ENCODE data around the gene RAB40B. TPM values are rescaled to one million over a fixed set of nuclear protein-coding genes. Genes with fewer than 3 reads are reported as not detected.

RAB40B gene, protein sequence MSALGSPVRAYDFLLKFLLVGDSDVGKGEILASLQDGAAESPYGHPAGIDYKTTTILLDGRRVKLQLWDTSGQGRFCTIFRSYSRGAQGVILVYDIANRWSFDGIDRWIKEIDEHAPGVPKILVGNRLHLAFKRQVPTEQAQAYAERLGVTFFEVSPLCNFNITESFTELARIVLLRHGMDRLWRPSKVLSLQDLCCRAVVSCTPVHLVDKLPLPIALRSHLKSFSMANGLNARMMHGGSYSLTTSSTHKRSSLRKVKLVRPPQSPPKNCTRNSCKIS
- 8.4 and 11.9 TPM in 2 replicates for total RNA-seq

DNA sequence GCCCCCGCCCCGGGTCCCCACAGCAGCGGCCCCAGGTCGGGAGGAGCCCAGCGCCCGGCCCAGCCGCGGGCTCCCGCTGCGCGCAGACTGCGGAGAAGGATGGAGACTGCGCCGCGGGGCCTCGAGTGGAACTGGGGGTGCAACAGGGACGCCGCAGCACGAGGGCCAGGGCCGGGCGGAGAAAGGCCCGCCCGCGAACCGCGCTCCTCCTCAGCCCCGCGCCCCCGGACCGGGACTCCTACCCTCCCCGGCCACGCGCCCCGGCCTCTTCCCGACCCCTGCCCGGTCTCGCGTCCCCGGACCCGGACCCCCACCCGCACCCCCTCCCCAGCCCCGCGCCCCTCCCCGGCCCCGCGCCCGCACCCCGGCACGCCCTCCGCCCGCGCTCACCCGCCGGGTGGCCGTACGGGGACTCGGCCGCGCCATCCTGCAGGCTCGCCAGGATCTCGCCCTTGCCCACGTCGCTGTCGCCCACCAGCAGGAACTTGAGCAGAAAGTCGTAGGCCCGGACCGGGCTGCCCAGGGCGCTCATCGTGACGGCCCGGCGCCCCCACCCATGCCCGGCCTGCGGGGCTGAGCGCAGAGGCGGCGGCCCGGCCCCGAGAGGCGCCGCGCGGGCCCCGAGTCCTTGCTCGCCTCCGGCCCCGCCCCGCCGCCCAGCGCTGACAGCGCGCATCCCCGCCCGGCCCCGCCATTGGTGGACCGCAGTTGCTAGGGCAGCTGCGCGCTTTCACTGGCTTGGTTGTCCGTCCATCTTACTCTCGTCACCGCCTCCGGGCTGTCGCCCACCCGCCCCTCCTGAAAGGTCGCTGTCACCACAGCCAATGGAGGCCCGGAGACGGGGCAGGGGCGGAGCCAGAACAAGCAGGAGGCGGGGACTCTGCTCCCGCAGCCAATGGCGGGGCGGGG, at the start of gene RAB40B:
RAB40B (minus strand) TSS at position 634 of the 909 bp plus-strand sequence; CDS start at position 532, 102 bp downstream.

DNA sequence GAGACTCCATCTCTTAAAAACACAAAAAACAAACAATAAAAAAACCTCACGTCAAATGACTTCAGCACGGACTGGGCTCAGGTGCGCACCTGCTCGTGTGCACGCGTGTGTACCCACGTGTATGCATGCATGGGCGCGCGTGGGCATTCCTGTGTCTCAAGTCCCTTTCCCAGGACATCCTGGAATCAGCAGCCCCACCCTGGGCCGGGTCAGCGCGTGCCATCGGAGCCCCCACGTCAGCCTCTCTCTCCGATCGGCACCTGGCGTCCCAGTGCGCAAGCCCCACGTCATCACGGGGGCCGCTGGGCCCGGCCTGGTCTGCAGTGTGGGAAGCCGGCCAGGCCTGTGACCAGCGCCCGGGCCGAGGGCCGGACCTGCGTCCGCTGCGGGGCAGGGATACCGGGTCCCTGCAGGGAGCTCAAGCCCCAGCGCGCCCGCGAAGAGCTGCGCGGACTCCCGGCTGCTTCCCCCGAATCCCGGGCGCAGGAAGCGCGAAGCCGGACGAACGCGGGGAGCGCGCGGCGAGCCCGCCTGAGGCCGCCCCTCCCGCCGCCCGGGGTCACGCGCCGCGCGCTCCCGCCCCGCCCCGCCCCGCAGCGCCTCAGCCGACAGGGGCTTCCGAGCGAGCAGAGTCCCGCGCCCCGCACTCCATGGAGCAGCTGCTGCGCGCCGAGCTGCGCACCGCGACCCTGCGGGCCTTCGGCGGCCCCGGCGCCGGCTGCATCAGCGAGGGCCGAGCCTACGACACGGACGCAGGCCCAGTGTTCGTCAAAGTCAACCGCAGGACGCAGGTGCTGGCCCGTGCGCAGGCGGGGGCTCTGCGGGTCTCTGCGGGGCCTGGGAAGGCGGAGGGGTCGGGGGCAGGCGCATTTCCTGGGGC, 36.7 kb upstream of the RAB40B start, which contains the start of gene FN3K:
FN3K (plus strand) TSS at position 629 of the 880 bp plus-strand sequence; CDS start at position 651, 22 bp downstream.

DNA sequence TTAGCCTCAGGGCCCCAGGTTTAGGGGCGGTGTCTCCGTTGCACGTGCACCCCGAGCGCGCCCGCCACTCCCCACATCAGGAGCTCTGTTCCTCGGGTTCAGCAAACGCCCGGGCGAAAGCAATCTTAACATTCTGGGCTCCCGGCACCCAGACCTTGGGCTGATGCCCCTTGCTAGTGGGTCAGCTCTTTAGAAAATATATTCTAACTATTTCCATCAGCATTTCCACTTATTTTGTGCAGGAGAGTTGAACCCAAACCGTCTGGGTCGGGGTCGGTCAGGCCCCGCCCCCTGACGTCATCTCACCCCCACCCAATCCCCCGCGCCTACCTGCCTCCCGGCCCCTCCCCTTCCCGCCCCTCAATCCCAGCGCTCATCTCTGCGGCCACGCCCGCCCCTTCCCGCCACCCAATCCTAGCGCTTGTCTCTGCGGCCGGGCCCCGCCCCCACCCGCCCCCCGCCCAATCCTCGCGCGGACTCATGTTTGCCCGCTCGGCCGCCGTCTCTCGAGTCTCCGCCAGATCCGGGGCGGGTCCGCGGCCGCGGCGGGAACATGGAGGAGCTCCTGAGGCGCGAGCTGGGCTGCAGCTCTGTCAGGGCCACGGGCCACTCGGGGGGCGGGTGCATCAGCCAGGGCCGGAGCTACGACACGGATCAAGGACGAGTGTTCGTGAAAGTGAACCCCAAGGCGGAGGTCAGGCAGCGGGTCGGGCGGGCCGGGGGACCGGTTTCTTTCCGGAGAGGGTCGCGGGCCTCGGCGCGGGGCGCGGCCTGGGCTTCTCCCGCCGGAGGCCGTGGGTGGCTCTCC, 17.9 kb upstream of the RAB40B start, which contains the start of gene FN3KRP:
FN3KRP (plus strand) TSS at position 504 of the 808 bp plus-strand sequence; CDS start at position 554, 50 bp downstream.

DNA sequence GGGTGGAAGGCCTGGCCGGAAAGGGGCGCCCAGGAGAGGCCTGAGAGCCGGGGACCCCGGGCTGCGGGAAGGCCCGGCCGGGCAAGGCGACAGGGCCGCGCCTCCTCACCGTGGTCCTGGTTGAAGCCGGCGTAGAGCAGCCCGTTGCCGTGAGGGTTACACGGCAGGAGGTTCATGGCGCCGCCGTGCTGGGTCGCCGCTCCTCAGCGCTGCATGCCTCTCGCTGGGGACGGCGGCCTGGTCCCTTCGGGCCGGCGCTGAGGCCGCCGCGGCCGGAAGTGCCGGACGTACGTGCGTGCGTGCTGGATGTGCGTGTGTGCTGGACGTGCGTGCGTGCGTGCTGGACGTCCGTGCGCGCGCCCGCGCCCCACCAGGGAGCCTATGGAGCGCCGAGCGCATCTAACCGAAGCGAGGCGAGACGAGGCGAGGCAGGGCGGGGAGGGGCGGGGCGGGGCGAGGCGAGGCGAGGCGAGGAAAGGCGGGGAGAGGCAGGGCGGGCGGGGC, 50.3 kb downstream of the RAB40B start, which contains the start of gene WDR45B:
WDR45B (minus strand) TSS at position 280 of the 504 bp plus-strand sequence; CDS start at position 176, 104 bp downstream.

Small RNA genes within 50 kb of the gene (small RNA-seq; reads per million reads assigned to genes)
- 0.77 reads per million, percentile 10 among the genes with 10 or more reads in this experiment for gene MIR4525

Other genes with a start within 250 kb of the RAB40B start
- 58.0 and 85.3 TPM in 2 replicates for gene CYBC1, start 247.9 kb downstream of the RAB40B start, total RNA-seq
- gene NARF, start 240.0 kb downstream of the RAB40B start, total RNA-seq, result 33.8 and 34.9 TPM in 2 replicates
- gene FOXK2, start 179.0 kb downstream of the RAB40B start, total RNA-seq, result 33.3 and 46.2 TPM in 2 replicates
- gene WDR45B, start 50.3 kb downstream of the RAB40B start, total RNA-seq, result 74.0 and 89.1 TPM in 2 replicates
- 8.4 and 9.1 TPM in 2 replicates for gene FN3KRP, start 18.0 kb upstream of the RAB40B start, total RNA-seq
- 1.8 and 2.4 TPM in 2 replicates for gene FN3K, start 36.9 kb upstream of the RAB40B start, total RNA-seq
- 25.6 and 27.1 TPM in 2 replicates for gene TBCD, start 53.4 kb upstream of the RAB40B start, total RNA-seq
- gene ZNF750, start 141.3 kb upstream of the RAB40B start, total RNA-seq, result not detected in 2 replicates

All from hair follicle dermal papilla cell (primary cell).